ENCODE results near the gene SCN8A.

Gene SCN8A

DNA sequence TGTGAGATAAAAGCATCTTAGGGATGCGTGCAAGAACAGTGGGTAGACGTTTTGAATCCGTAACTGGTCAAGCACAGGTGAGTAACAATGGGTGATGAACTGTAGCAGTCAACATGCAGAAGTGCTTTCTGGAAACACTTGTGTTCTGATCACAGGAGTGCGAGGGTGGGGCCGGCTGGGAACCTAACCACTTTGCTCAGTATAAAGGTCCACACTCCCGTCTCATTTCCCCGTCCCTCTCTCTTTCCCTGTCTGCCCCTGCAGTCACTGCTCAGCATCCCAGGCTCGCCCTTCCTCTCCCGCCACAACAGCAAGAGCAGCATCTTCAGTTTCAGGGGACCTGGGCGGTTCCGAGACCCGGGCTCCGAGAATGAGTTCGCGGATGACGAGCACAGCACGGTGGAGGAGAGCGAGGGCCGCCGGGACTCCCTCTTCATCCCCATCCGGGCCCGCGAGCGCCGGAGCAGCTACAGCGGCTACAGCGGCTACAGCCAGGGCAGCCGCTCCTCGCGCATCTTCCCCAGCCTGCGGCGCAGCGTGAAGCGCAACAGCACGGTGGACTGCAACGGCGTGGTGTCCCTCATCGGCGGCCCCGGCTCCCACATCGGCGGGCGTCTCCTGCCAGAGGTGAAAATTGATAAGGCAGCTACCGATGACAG lies 130.4 kb downstream of the SCN8A start:
- DNase-seq (ENCODE audit: low spot score) = peak; percentile 16

DNA sequence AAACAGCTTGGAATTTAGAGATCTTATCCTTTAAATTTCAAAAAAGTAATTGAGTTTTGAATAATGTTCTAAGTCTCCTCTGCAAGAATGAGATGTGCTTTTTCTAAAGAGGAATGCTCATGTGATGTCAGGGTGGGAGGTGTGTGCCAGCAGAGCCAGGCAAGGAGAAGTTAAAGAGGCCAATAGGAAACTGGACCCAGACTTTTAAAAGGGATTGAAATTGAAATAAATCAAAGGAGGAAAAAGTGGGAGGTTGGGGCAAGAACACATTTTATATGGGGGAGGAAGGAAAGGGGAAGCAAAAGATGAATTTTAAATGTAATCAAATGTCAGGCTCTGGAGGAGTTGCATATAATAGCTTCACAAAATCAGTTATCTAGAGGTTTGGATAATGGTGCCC lies 131.4 kb downstream of the SCN8A start:
- no peak for DNase-seq (ENCODE audit: low spot score)

DNA sequence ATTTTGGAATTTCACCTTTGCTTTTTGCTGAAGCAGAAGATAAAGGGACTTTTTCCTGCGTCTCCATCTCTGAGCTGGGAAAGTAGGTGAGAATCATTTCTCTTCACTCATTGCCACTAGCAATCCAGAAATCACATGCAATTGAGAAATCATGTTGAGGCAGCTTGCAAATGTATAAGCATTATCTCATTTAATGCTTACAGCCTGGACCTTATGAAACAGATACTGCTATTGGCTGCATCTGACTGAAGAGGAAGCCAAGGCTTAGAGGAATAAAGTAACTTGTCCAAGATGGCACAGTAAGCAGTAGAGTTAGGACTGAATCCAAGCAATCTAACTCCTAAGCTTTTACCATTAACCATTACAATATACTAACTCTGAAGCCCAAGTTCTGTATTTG lies 135.1 kb downstream of the SCN8A start:
- no peak for DNase-seq (ENCODE audit: low spot score)

DNA sequence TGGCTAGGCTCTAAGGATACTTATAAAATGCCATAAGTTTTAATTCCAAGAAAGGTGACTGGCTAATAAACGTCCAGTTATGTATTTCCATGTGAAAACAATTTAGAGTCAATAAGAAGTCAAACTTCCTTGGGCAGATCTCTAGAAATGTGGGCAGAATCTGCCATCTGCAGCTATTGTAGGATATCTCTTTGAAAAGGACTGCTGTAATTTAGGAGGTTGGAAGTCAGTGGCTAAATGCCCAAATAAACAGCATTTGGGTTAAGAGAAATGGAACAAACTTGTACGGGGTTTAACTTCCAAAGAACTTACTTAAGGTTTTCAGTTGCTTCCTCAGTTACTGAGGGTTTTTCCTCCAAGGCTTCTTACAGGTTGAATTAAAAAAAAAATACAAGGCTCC lies 135.9 kb downstream of the SCN8A start:
- no peak for DNase-seq (ENCODE audit: low spot score)

DNA sequence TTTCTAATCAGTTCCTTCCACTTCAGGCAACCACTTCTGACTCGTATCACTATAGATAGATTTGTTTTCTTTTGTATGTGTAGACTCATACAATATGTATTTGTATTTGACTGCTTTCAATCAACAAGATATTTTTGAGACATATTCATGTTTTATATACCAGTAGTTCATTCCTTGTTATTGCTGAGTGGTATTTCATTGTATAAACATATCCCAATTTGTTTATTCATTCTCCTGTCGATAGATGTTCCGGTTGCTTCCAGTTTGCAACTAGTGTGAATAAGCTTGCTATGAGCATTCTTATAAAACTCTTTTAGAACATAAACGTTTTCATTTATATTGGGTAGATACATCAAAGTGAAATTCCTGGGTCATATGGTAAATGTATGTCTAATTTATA lies 138.3 kb downstream of the SCN8A start:
- no peak for DNase-seq (ENCODE audit: low spot score)

DNA sequence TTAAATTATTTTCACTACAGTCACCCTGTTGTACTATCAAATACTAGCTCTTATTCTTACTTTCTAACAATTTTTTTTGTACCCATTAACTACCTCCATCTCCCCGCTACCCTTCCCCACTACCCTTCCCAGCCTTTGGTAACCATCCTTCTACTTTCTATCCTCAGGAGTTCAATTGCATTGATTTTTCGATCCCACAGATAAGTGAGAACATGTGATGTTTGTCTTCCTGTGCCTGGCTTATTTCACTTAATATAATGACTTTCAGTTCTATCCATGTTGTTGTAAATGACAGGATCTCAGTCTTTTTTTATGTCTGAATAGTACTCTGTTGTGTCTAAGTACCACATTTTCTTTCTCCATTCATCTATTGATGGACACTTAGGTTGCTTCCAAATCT lies 139.7 kb downstream of the SCN8A start:
- no peak for DNase-seq (ENCODE audit: low spot score)

DNA sequence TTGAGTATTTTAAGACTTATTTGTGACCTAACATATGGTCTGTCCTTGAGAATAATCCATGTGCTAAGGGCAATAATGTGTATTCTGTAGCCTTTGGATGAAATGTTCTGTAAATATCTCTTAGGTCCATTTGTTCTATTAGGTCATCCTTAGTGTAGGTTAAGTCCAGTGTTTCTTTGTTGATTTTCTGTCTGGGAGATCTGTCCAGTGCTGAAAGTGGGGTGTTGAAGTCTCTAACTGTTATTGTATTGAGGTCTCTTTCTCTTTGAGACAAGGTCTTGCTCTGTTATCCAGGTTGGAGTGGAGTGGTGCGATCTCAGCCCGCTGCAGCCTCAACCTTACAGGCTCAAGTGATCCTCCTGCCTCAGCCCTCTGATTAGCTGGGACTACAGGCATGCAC lies 149.5 kb downstream of the SCN8A start:
- no peak for DNase-seq (ENCODE audit: low spot score)

DNA sequence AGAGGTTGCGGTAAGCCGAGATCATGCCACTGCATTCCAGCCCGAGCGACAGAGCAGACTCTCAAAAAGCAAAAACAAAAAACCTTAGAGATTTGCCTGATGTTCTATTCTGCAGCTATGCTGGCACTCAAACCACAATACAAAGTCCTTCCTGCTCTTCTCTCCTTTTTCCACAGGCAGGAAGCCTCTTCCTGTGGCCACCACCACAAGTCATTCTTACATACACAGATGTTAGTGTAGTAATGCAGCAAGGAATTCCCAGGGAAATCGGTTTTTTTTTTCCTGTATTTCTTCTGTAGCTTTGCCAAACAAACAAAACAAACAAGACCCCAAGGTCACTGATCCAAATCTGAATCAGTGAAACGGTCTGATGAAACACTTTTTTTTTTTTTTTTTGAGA lies 153.2 kb downstream of the SCN8A start:
- no peak for DNase-seq (ENCODE audit: low spot score)

DNA sequence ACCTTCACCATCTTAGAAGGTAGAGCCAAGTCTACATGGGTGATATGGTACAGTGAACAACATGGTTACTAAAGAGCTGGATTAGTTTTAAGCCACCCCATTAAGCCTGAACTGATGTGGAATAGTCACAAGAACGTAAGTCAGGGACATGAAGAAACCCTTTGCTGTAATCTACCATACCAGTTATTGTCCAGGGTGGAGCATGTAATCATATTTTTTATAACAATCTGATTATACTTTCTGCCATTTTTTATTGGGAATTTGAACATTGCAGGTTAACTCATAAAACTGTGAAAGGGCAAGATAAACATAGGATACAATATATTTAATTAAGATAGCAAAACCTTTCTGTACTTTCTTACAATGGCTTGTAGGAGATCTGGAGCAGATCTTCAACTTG lies 153.9 kb downstream of the SCN8A start:
- DNase-seq (ENCODE audit: low spot score) = no peak

DNA sequence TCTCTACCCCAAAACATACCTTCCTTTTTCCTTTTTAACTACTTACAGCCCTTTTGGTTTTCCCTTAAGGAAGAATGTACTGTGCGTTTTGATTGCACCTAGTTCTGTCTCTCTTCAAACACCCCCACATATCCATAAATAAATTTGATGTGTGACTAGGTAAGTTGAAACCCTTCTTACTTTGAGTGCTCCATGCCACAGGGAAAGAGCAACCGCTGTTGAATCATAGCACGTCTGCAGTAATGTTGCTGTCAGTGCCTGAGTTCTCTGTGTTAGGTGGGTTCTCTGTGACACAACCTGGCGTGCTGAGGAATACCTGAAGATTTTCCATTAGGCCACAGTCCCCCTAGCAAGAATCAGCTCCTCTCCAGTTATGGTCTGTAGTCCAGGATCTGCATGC lies 155.4 kb downstream of the SCN8A start:
- DNase-seq (ENCODE audit: low spot score) = no peak

DNA sequence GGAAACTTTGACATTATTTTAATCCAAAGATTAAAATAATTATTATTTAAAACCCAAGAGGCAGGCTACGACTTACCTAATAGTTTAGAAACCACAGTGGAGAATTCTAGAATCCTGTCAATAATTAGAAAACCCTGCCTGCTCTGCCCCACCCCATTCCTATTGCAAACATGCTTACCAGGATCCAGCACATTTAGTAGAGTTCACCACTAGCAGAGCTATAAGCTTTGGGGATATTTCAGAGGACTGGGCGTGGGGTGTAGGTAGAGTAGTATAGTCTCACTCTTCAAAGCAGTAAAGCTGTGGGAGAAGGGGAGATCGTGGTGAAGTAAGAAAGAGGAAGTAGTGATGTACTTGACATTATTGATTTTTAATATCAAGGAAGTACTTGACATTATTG lies 157.2 kb downstream of the SCN8A start:
- DNase-seq (ENCODE audit: low spot score) = no peak

DNA sequence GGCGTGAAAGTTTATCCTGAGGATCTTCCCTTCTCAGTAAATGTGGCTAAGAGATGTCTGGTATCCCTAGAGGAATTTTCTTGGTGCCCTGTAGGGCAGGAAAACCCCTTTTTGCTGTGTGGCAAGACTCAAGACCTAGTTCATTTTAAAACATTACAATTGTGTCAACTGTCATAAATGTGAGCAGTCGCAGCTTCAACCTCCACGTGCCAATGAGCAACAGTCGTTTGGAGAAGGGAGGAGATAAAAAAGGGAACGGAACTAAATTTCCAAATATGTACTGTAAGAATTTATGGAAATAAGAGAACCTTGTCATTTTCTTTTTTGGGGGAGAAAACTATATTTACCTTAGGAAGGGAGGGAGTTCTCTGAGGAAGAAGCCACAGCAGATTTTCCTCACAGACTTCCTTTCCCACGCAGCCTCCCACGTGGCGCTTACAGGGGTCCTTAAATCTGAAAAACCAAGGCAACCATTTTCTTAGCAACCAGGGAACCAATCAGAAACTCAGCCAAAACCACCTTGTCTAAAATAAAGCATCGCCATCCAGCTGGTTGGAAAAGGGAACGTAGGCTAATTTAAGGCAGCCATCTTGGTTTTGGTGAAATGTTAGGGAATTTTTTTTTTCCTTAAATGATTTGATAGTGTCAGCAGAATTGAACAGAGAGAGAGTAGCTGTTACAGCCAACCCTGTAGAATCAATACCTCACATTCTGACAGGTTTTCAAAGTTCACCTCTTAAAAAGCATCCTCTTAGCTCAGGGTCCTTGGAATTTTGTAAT lies 158.4 kb downstream of the SCN8A start:
- DNase-seq (ENCODE audit: low spot score) = no peak

DNA sequence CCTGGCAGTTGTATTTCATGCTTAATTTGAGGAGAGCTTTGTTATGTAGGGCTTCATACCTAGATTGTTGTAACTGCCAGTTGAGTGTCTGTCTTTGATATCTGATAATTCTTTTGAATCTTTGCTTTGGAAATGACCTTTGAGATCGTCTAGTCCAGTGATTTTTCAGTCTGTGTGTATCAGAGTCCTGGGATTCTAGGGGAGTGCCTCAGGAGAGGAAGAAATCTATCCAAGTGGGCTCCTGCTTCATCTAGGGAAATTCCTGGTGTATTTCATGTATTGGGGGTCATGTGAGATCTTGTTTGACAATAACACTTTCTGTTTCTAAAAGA lies 158.9 kb downstream of the SCN8A start:
- no peak for DNase-seq (ENCODE audit: low spot score)

DNA sequence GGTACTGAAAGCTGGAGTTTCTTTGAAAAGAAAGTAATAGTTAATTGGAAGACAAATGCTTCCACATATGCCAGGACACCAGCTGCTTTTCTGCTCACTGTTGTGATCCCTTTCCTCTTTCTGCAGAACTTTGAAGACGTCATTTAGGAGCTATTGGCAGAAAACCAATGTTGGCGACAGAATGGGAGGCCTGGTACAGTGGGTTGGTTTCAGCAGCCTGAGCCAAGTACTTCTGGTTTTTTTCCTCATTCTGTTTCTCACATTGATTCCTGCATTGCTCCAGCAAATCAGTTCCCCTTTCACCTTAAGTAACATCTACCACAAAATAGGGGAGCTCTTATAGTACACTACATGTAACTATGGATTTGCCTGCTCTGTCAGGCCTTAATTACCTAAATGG lies 160.6 kb downstream of the SCN8A start:
- DNase-seq (ENCODE audit: low spot score) = no peak

DNA sequence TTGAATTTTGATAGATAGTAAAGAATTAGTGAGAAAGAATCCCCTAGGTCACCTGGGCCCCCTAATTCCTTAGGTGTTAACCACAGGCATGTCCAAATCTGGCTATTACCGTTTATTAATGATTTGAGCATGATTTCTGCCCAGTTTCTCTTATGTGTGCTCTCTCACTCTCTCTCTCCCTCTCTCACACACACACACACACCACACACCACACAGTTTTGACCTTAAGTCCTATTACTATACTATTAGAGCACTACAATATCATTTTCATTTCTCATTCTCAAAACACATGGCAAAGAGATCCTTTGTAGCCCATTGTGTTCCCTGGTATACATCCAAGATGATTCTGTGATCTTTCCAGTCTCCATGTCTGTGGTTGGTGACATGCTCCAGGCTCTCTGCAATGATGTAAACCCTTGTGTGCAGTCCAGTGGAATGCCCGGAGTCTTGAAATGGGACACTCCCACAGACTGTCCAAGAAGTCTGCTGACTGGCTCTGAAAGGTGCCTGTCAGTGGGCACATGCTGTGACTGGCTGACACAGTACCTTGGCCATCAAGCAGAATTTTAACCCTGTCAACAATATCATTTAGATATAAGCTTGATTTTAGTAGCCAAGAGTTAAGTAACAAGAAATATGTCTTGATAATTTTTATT lies 161.3 kb downstream of the SCN8A start:
- DNase-seq (ENCODE audit: low spot score) = peak; percentile 90

DNA sequence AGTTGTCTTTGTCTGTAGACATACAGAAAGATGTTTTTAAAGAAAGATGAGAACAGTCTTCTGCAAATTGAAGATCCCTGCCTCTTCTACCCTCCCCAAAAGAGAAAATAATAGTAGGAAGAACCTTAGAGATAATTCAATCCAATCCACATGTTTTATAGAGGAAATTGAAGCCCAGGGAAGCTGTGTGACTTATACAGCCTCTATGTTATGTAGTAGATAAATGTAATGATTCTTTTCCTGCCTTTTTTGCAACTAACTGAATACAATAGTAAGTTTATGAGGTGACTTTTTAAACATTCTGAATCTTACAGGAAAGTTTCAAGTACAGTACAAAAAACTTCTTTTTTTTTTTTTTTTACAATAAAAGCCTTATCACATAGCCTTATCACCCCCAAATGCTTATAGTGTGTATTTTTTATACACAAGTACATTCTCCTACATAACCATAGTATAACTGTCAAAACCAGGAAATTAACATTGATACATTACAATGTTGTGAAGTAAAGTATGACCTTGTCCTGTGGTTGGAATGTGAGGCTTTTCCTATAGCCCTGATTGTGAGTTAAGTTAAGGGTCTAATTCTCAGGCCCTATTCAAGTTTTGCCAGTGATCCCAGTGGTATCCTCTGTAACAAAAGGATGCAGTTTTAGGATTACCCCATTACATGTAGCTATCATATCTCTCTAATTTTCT lies 163.1 kb downstream of the SCN8A start:
- no peak for DNase-seq (ENCODE audit: low spot score)

DNA sequence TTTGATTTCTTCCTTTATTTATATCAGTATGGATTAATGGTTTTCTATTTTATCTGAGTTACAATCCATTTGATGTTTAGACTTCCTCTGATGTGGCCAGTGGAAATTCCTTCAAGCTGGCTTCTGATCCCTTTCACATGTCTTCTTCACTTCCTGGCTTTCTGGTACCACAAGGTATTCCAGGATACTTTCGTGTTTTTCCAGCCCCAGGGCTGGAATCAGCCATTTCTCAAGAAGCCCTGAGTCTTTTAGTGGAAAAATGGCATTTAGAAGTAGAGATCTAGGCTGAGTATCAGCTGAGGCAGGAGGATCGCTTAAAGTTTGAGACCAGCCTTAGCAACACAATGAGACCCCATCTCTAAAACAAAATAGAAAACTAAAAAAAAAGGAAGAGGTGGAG lies 164.2 kb downstream of the SCN8A start:
- DNase-seq (ENCODE audit: low spot score) = no peak

DNA sequence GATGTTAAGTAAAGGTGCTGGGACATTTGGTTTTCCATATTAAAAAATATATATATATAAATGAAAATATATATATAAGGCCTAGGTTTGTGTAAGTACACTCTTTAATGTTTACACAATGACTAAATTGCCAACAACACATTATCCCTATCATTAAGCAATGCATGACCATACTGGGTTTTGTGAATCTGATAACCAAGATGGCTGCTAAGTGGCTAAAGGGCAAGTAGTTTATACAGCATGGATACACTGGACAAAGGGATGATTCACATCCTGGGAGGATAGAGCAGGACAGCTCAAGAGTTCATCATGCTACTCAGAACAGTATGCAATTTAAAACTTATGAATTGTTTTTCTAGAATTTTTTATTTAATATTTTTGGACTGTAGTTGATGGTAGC lies 168.1 kb downstream of the SCN8A start:
- DNase-seq (ENCODE audit: low spot score) = peak; percentile 16

DNA sequence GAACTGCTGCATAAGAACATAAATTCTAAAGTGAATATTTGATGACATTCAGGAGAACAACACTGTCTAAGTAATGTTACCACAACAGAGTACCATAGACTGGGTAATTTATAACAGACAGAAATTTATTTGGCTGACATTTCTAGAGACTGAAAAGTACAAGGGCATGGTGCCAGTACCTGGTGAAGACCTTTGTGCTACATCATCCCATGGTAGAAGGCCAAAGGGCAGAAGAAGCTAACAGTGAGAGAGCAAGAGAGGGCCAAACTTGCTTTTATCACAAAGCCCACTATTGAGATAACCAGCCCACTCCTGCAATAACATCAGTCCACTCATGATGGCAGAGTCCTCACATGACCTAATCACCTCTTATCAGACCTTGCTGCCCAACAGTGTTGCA lies 168.7 kb downstream of the SCN8A start:
- DNase-seq (ENCODE audit: low spot score) = no peak

DNA sequence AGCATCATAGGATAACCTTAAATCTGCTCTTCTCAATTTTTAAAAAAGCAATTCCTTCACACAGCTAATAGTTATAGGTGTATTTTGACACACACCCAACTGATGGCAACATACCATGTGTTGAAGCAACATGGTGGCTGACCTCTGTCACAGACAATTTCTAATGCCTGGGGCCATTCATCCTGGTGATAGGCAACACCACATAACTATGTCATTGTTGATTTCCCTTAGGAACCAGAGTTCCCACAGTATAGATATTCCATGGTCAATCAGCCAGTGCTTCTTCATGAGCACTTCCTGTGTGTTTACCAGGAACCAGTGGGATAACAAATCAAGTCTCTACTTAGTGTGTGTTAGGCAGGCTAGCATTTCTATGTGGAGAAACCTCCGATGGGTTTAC lies 169.2 kb downstream of the SCN8A start:
- DNase-seq (ENCODE audit: low spot score) = peak; percentile 5

DNA sequence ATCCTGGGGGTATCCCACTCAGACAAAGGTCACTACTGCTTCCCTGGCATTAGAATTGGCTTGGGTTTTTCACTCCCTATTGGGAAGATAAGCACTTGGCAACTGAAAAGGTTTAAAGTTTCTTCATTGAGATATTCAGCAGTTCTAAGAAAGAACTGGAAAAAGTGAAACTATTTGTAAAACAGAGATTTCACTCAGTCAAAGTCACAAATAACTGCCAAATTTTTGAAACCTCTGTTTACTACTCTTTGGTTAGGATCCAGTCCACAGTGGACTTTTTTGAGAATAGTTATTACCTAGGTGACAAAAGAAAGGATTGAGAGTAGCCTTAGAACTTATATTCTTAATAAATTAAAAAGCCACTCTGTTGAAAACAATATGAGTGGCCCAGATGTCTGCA lies 172.7 kb downstream of the SCN8A start:
- DNase-seq (ENCODE audit: low spot score) = no peak

DNA sequence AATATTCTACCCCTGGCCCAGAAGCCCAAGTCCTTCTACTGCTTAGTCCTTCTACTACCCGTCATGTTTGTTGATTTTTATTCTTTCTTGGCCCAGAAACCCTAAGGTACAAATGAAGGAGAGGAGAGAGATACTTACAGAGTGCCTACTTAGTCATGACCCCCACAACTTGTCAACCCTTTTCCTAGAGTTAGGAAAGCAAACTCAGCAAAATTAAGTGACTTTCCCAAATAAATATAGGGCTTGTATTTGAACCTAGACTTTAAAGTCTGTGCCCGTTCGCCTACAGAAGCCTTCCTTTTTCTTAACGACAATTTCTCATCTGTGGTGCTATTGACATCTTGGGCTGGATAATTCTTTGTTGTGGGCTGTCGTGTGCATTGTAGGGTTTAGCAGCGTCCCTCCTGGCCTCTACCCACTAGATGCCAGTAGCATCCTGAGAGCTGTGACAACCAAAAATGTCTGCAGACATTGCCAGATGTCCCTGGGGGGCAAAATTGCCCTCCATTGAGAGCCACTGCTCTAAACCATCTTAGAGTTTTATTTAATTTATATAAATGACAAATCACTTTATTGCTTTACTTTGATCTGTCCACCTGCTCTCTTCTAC lies 175.1 kb downstream of the SCN8A start:
- DNase-seq (ENCODE audit: low spot score) = no peak

DNA sequence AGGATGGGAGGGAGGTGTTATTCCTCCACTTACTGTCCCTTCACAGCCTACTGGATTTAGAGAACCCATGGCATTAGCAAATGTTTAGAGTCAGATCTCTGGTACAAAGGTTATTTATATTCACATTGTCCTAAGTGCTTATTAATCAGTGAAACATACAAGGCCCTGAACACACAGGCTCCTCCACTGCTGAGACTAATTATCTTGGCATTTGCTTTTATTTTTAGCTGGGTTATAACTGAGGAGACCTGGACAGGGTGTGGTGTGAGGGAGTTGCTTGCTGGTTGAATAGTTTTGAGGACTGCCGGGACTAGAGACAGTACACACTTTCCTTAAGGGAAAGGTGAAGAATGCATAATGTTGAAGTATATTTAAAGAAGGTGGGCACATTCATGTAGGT lies 180.0 kb downstream of the SCN8A start:
- DNase-seq (ENCODE audit: low spot score) = peak; percentile 49
